NOMO-1 treated with DMSO at 0.1 percent for 48 hours (cell line): ENCODE data around the gene UNC45A.
A peak's percentile ranks its signal among the peaks of the same experiment; 100 is the strongest.
"Not testable (repeated sequence)": the region's sequence is repeated elsewhere in the genome, so short reads cannot be mapped to it uniquely, and the experiment has no call there.

Source experiments
- DNase-seq: peaks from one replicate; lab custom pipeline; 2025; ENCODE audit not compliant: unreplicated experiment; lab: John Stamatoyannopoulos, UW

The UNC45A gene

GRCh38 chr15:90902840-90903732 lies 32.0 kb upstream of the UNC45A start, which contains the start of gene MAN2A2:
Gene MAN2A2, plus strand, starts transcription at chr15:90903302. Its CDS starts 906 bp downstream, at chr15:90904208.
- peak; percentile 64 for DNase-seq

- no peak for DNase-seq
These were observed 31.1 kb upstream of the UNC45A start for GRCh38 chr15:90903733-90904536.

DNA sequence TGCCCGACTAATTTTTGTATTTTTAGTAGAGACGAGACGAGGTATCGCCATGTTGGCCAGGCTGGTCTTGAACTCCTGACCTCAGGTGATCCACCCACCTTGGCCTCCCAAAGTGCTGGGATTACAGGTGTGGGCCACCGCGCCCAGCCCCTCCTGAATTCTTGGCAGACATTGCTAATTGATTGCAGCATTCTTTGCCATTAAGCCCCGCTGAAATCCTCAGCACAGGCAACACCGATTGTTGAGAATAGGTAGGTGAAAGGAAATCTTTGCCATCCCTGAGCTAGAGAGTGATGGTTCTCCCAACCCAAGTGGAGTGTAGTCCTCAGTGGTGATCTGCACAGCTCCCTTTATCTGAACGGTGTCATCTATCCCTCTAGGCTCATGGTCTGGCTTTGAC lies 30.3 kb upstream of the UNC45A start:
- no peak for DNase-seq

DNA sequence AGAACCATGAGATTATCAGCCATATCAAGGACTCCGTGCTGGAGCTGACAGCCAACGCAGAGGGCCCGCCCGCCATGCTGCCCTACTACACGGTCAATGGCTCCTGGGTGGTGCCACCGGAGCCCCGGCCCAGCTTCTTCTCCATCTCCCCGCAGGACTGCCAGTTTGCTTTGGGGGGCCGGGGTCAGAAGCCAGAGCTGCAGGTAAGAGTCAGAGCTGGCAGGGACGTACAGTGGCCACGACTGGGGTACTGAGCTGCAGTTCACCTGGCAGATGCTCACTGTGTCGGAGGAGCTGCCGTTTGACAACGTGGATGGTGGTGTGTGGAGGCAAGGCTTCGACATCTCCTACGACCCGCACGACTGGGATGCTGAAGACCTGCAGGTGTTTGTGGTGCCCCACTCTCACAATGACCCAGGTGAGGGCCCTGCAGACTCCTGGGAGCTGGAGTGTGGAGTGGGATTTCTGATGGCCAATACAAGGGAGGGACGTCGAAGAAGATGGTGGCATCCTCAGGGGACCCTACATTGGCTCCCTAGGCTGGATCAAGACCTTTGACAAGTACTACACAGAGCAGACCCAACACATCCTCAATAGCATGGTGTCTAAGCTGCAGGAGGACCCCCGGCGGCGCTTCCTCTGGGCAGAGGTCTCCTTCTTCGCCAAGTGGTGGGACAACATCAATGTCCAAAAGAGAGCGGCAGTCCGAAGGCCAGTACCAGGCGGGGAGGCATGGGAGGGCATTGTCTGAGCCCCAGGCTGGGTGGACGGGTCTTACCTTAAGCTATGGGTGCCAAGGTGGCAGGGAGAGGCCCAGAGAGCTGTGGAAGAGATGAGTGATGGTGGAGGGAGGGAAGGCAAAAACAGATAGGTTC lies 29.5 kb upstream of the UNC45A start:
- no peak for DNase-seq

GRCh38 chr15:90906181-90906849 lies 28.8 kb upstream of the UNC45A start:
- DNase-seq, result no peak

DNA sequence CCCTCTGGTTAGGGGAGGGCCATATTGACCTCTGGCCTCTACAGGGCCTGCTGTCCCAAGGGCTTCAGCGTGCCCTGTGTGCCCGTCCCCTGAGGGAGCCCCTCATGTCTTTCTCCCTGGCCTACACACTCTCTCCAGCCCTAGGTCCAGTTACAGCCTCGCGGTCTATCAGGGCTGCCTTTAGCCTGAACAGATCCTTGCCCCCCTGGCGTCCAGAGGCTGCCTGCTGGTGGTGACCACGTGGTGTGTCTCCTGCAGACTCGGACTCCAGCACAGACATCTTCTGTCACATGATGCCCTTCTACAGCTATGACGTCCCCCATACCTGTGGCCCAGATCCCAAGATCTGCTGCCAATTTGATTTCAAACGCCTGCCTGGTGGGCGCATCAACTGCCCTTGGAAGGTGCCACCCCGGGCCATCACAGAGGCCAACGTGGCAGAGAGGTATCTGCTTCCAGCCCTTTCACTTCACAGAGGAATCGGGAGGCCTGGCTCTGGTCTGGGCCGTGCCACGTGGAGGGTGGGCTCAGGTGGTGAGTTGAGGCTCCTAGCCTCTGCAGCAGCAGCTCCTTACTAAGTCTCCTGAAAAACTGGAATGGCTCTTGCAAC lies 27.9 kb upstream of the UNC45A start:
- no peak for DNase-seq

DNA sequence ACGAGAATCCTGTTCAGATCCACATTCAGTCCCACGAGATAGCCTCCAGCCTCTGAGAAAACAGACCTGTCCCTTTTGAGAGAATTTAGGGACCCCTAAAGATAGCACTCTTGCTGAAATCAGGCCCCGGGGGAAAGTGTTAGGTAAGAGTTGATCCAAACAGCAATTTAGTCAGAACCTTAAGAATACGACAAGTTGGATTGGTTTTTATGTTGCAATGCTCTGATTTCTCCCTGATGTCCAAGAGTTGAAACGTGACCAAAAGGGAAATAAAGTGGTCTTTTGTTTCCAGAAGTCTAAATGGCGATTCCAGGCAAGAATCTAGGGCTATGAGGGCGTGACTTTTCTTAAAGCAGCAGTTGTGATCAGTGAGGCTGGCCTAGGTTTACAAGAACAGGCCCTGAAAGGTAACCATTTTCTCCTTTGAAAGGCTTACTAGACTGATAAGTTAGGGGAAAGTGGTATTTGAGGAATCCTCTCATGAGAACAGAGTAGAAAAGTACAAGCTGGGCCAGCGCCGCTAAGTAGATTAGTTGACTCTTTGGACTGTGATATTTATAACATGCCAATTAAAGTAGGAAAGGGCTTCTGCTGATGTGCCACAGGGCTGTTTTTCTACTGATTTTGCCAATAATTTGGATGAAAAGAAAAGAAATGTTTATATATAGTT lies 27.1 kb upstream of the UNC45A start:
- DNase-seq, result no peak

GRCh38 chr15:90909449-90909848 lies 25.6 kb upstream of the UNC45A start:
- DNase-seq, result not testable (repeated sequence)

DNA sequence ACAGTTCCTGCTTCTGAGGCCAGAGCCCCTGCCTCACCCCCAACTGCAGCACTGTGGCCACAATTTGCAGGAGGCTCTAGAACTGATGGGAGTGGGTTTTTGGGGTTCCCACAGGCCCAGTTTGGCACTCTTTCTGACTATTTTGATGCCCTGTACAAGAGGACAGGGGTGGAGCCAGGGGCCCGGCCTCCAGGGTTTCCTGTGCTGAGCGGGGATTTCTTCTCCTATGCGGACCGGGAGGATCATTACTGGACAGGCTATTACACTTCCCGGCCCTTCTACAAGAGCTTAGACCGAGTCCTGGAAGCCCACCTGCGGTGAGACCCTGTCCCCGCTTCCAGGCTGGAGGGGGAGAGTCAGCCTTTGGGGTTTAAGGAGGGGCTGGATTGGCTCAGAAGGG lies 25.1 kb upstream of the UNC45A start:
- DNase-seq, result no peak

DNA sequence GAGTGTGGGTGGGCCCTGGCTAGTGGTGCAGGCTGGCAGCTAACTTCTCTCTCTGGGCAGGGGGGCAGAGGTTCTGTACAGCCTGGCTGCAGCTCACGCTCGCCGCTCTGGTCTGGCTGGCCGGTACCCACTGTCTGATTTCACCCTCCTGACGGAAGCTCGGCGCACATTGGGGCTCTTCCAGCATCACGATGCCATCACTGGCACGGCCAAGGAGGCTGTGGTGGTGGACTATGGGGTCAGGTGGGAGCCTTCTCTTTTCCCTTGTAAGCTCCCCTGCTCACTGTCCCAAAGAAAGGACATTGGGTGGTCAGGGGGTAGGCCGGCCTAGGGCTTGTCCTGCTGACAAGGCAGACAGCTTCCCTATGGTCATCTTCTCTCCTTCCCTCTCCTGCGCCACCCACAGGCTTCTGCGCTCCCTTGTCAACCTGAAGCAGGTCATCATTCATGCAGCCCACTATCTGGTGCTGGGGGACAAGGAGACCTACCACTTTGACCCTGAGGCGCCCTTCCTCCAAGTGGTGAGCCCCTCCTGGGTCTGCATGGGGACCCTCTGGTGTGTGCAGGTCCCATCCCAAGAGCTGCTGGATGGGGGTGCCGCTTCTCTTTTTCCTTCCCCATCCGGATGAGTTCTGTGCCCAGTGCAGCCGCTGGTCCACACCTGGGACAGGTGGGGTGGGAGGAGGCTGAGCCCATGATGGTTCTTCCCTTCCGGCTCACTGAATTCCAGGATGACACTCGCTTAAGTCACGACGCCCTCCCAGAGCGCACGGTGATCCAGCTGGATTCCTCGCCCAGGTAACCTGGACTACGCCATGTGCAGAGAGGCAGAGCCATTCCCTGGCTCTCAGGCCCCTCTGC lies 24.4 kb upstream of the UNC45A start:
- DNase-seq, result no peak

GRCh38 chr15:90911302-90911623 lies 23.8 kb upstream of the UNC45A start:
- no peak for DNase-seq

GRCh38 chr15:90911906-90912769 lies 22.9 kb upstream of the UNC45A start:
- DNase-seq, result no peak

DNA sequence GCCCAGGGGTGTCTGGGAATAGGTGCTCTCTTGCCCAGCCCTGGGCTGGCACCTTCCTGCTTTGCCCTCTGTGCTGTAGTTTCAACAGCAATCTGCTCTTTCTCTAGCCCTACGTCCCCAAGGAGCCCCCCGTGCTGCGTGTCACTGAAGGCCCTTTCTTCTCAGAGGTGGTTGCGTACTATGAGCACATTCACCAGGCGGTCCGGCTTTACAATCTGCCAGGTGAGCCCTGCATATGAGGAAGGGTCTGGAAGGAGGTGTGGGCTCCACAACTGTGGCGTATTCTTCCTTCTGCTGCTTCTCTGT lies 22.4 kb upstream of the UNC45A start:
- DNase-seq, result no peak

DNA sequence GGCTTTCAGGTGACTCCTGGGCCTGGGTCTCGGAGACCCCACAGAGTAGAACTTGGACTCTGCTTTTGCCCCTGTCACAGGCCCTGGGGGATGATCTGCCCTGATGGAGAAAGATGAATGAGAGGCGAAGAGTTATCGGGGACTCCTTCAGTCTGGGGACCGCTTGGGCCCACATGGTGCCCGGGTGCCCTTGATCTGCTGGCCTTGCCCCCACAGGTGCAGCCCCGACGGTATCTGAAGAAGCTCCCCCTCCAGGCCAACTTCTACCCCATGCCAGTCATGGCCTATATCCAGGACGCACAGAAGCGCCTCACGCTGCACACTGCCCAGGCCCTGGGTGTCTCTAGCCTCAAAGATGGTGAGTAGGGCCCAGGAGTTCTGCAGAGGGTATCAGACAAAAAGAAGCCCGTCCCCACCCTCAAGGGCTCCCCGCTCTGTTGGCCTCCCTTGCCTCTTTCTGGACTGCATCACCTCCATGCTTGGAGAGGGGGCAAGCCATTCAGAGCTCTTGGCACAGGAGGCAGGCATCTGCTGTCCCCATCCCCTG lies 21.6 kb upstream of the UNC45A start:
- no peak for DNase-seq

DNA sequence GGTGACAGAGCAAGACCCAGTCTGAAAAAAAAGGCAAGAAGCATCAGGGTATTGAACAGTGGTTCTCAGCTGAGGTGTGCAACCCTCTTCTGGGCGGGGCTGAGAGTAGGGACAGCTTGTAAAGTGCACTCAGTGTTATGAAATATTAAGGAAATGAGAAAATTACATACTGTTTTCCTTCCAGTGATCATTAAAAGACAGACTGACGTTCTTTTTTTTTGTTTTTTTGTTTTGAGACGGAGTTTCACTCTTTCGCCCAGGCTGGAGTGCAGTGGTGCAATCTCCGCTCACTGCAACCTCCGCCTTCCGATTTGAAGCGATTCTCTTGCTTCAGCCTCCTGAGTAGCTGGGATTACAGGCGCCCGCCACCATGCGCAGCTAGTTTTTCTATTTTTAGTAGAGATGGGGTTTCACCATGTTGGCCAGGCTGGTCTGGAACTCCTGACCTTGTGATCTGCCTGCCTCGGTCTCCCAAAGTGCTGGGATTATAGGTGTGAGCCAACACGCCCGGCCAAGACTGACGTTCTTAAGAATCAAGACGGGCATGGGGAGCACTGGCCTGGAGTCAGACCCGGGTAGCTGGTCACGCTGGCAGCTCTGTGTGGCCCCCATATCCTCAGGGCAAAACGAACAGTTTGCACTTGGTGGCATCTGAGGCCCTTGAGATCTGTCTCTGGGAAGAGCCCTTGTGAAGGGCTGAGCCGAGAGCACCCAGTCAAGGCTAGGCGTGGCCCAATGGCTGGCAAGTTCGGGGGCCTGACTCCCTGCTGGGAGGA lies 20.6 kb upstream of the UNC45A start:
- DNase-seq, result peak; percentile 79

GRCh38 chr15:90915216-90915807 lies 19.8 kb upstream of the UNC45A start:
- no peak for DNase-seq
